Heart right ventricle (tissue), 16 donors: ENCODE measurements around the gene TNFAIP1. TPM values are rescaled to one million over a fixed set of nuclear protein-coding genes. Genes with fewer than 3 reads are reported as not detected.

Experiments used
- ATAC-seq, 8 donors: fragments of 200-7000 bp; cut with Tn5 transposase; one replicate each; pipeline ENCODE4 v1.9.1; 2020; ENCODE audit warnings: mild to moderate bottlenecking in 8 of 8, moderate library complexity in 8 of 8, moderate number of reproducible peaks in 1 of 8
- DNase-seq, 2 donors: peaks; one replicate each; pipeline ENCODE4 v3.0.0-alpha.2; 2020
- H3K27ac ChIP-seq, 10 donors: fragments of 200-600 bp; sonication (generic) in 2 of 10; one replicate each; pipeline versions ENCODE4 v1.5.0 to v1.8.0; 2020 to 2022; ENCODE audit warnings: mild to moderate bottlenecking in 3 of 10
- H3K27me3 ChIP-seq, 7 donors: fragments of 200-600 bp; one replicate each; pipeline ENCODE4 v1.8.0; 2021 to 2022; ENCODE audit warnings: mild to moderate bottlenecking in 2 of 7
- H3K36me3 ChIP-seq, 9 donors: fragments of 200-600 bp; sonication (generic) in 1 of 9; one replicate each; pipeline versions ENCODE4 v1.5.0 to v1.8.0; 2020 to 2022; ENCODE audit warnings: mild to moderate bottlenecking in 2 of 9
- H3K4me1 ChIP-seq, 9 donors: fragments of 200-600 bp; sonication (generic) in 1 of 9; one replicate each; pipeline versions ENCODE4 v1.5.0 to v1.8.0; 2020 to 2022; ENCODE audit warnings: mild to moderate bottlenecking in 4 of 9
- H3K4me3 ChIP-seq, 10 donors: fragments of 200-600 bp; sonication (generic) in 2 of 10; one replicate each; pipeline versions ENCODE4 v1.5.0 to v1.8.0; 2020 to 2022; ENCODE audit warnings: mild to moderate bottlenecking in 7 of 10, moderate library complexity in 2 of 10
- H3K9me3 ChIP-seq, 11 donors: fragments of 200-600 bp in 10 of 11; sonication (generic) in 2 of 11; one replicate each; pipeline versions ENCODE4 v1.5.0 to v1.8.0; 2013 to 2022; ENCODE audit warnings: mild to moderate bottlenecking in 2 of 11, control low read depth in 1 of 11, moderate library complexity in 1 of 11
- CTCF ChIP-seq, 9 donors: fragments of 200-600 bp; sonication (generic) in 2 of 9; IDR thresholded peaks; one replicate each; pipeline versions ENCODE4 v1.5.0 to v1.8.0; 2021 to 2022; ENCODE audit warnings: antibody characterized with exemption in 9 of 9, mild to moderate bottlenecking in 5 of 9, moderate library complexity in 1 of 9
- WGBS, 2 donors: extraction: QIAGEN DNeasy Blood & Tissue Kit; methylation state at CpG; one replicate each; pipeline ENCODE4 v1.1.7; 2013; ENCODE audit warnings: inconsistent platforms in 1 of 2; 5-methylcytosine and 5-hydroxymethylcytosine counted together
- intact Hi-C, 10 donors: fragments of 100-400 bp; cut with DNase I; formaldehyde crosslinking; loops; one replicate each; pipeline versions ENCODE4 v1.11.1 to v1.14.2; 2022
- polyA plus RNA-seq, 2 donors: library from polyadenylated mRNA; stranded (reverse); fragments of 200-250 nt; gene quantifications; one replicate each; pipeline ENCODE4 v1.2.3, GENCODE V29; 2013
- total RNA-seq, 10 donors: library from RNA; stranded (reverse); fragmentation: NEBNext Ultra II Directional in 3 of 10; extraction: Animal tissue kit (Norgen Biotek cat#: 25700) in 3 of 10; gene quantifications; one replicate each; pipeline versions ENCODE4 v1.2.1 to v1.2.4, GENCODE V29; 2021 to 2023
- donor health status: Arrhythmogenic right ventricular cardiomyopathy.
- donor health status: ischemic (EF 13 %, LVEDD 7.1; RV severe dilation, severe dysfunction).
- donor health status: healthy with polysubstance abuse.
- donor health status: DM: no; HTN: yes; CAD: no.
- donor health status: DM: no; HTN: no; CAD: no.
- donor health status: ischemic (EF 25% LVEDD 6.9; RV normal size, moderate dysfunction).
- donor health status: ischemic (EF 25% LVEDD 5.7; RV mildly dilated, moderate dysfunction).
- donor health status: healthy.
- donor health status: DM: yes; HTN: yes; CAD: no.
- donor health status: Ischemic cardiomyopathy.
- donor health status: ischemic (EF 35%, LVEDD 5.7; RV mildly dilated, moderate dysfunction).
- donor health status: nonischemic (EF 11% LVEDD 7.7; RV severe dilation, severe dysfunction).
- donor health status: DM: yes; HTN: yes; CAD: no.
- donor health status: PGD.
- donor health status: ischemic (EF 29% LVEDD 5.4; RV normal size, mild dysfunction).
- donor health status: nonischemic (EF 23%, LVEDD 6.1; RV moderate dilation, normal function).

The TNFAIP1 gene
- total and polyA plus RNA-seq, 12 donors: 15.1 to 87.6 (median 43.2) TPM

DNA sequence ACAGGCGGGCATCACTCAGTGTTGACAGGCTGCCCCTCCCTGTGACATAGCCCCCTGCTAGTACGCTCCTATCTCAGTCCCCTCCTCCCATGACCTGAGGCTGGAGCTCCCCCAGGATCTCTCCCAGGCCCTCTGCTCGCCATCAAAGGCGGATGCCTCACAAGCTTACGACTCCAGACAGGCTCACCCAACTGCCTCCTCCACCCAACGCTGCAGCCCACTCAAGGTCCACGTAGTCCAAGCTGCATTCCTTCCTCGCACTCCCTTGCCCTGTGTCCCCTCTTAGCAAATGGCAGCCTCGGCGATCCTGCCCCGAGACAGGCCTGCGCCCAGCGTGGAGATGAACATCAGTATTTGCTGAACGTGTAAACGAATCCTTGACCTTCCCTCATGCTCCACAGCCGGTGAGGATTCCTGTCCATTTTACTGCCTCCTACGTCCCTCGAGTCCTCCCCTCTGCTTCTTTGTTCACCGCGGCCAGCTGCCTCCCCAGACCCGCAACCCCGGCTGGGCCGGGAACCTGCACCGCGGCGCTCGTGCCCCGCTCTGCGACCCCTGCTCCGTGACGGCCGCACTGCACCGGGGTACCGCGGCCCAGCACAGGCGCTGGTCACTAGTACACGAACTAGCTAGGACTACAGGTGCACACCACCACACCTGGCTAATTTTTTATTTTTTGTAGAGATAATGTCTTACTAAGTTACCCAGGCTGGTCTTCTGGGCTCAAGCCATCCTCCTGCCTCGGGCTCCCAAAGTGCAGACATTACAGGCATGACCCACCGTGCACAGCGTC is 17.4 kb upstream of the TNFAIP1 start:
- no peaks in the 10 kb centered on the region for H3K36me3 ChIP-seq
- H3K4me1 ChIP-seq: peaks cover 3 to 20% (median 16%) of the 10 kb centered on the region in 9 donors
- no peak for DNase-seq
- 9 to 10% methylated on average over 40 of the region's 40 CpGs for WGBS, 2 donors
- peak overlapping the region in 1 of 10 donors; percentile 18 for H3K27ac ChIP-seq
- no peak for TF ChIP-seq CTCF (IDR thresholded peaks at IDR 0.05)
- ATAC-seq: peak in 6 of 8 donors; percentile 1 to 12 (median 2)
- peak overlapping the region; percentile 39 to 80 (median 62) for H3K4me3 ChIP-seq
- H3K27me3 ChIP-seq: no peaks in the 10 kb centered on the region
- intact Hi-C loops: loop anchor here in 2 of 10 donors (2.0 kb wide), 1 partner anchor 17 kb away; the partner anchor contains the start of genes IFT20 (in 2 of the 2) and TNFAIP1 (in 2 of the 2)
- no peaks in the 10 kb centered on the region for H3K9me3 ChIP-seq

DNA sequence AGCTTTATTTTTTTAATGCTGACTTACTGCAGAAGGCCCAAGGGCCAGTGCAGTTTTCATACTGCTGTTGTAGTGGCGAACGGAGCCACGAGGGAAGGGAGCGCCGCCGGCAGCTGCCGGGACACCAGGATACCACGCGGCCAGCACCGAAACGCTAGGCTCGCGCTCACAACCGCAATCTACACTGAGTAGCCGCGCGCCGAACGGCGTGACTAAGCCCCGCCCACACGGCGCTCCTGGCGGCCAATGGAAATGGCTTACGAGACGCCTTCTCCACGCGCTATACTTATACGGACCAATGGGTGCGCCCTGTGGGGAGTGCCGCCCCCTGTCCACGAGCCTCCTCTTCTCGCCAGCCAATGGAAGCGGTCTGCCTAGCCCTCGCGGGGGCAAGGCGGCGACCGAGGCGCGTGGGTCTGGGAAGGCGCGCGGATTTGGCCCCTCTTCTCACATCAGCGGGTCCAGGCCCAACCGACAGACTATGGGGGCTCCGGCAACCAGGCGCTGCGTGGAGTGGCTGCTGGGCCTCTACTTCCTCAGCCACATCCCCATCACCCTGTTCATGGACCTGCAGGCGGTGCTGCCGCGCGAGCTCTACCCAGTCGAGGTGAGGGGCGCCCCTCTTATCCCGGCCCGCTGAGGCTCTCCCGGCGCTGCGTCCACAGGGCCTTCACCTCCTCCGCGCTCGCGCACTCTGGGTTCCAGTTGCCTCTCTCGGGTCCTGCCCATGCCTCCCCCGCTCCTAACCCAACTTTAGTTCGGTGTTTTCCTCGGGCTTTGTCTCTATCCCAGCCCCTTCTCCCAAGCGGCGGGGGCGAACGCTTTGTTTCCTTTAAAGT is 16.6 kb upstream of the TNFAIP1 start, which contains the start of gene TMEM97:
Gene TMEM97 (plus strand): TSS at position 442 of the 839 bp plus-strand sequence. CDS start 40 bp downstream, at position 482.
- WGBS, 2 donors: 0 to 1% methylated on average over 72 of the region's 72 CpGs
- Histone ChIP-seq H3K4me3 (peak within 1 kb of the TSS; percentile 39 to 80 (median 62)), H3K27ac (peak within 1 kb of the TSS in 5 of 10 donors; percentile 11 to 48 (median 18)), H3K27me3 (no peaks in the 10 kb centered on the region), H3K4me1 (peaks cover 3 to 21% (median 16%) of the 10 kb centered on the region in 9 donors), H3K9me3 (no peaks in the 10 kb centered on the region), H3K36me3 (no peaks in the 10 kb centered on the region)
- DNase-seq (peak; percentile 96), ATAC-seq (peak; percentile 99 to 100 (median 100))
- intact Hi-C loops: loop anchor here in 2 of 10 donors (2.0 kb wide), 1 partner anchor 16 kb away; the partner anchor contains the start of genes IFT20 (in 2 of the 2) and TNFAIP1 (in 2 of the 2)
- TF ChIP-seq CTCF (IDR thresholded peaks at IDR 0.05): peak in 5 of 9 donors; percentile 20 to 40 (median 36)

DNA sequence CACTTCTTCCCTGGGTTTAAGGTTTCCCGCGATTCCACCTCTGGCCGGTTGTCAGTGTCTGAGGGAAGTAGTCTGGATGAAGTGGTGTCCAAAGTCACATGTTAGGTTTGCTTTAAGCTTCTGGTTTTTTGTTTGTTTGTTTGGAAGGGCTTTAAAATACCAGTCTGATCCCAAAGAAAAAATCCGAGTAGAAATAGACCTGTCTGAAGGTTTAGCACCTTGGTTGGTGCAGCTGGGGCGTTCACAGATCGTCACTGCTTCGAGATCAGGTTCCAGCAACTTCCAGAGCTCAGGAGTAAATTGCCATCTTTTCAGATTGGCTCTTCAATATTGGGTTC is 16.0 kb upstream of the TNFAIP1 start:
- no peak for TF ChIP-seq CTCF (IDR thresholded peaks at IDR 0.05)
- peak overlapping the region; percentile 39 to 80 (median 62) for H3K4me3 ChIP-seq
- H3K4me1 ChIP-seq: peaks cover 3 to 27% (median 16%) of the 10 kb centered on the region in 9 donors
- DNase-seq (no peak), ATAC-seq (no peak)
- H3K27me3 ChIP-seq: no peaks in the 10 kb centered on the region
- no peaks in the 10 kb centered on the region for H3K9me3 ChIP-seq
- no peaks in the 10 kb centered on the region for H3K36me3 ChIP-seq
- WGBS, 2 donors: 4 to 5% methylated on average over 7 of the region's 7 CpGs
- H3K27ac ChIP-seq: peak overlapping the region in 3 of 10 donors; percentile 11 to 48 (median 13)
- intact Hi-C loops: loop anchor here in 2 of 10 donors (2.0 kb wide), 1 partner anchor 15 kb away; the partner anchor contains the start of genes IFT20 (in 2 of the 2) and TNFAIP1 (in 2 of the 2)
